ENCODE data around the gene KIF26B. TPM values are rescaled to one million over a fixed set of nuclear protein-coding genes. Genes with fewer than 3 reads are reported as not detected.

The KIF26B gene
- polyA plus RNA-seq, 1 donor from 2014 or later, result 6.3 TPM

GRCh38 chr1:245380790-245381535 lies 226.2 kb downstream of the KIF26B start:
- H3K4me3 ChIP-seq (ENCODE audit: low read length), result no peak overlapping the region
- H3F3A ChIP-seq (ENCODE audit: insufficient read depth, low read length, poor library complexity, severe bottlenecking), result no peaks in the 10 kb centered on the region
- H3K9me3 ChIP-seq (ENCODE audit: low read length), result no peaks in the 10 kb centered on the region
- no peak overlapping the region for H3K4me2 ChIP-seq (ENCODE audit: low read length)
- no peaks in the 10 kb centered on the region for H3K9me2 ChIP-seq (ENCODE audit: insufficient read depth, low read length)
- H2AFZ ChIP-seq (ENCODE audit: low read depth, low read length), result no peak overlapping the region
- no peaks in the 10 kb centered on the region for H3K27me3 ChIP-seq (ENCODE audit: insufficient read depth, low read depth, low read length)
- H3K9ac ChIP-seq (ENCODE audit: low read length), result no peak overlapping the region
- no peak for TF ChIP-seq EP300 (conservative IDR thresholded peaks at IDR 0.05; ENCODE audit: poor library complexity, severe bottlenecking)
- TF ChIP-seq SMC3 (conservative IDR thresholded peaks at IDR 0.05; ENCODE audit: poor library complexity), result no peak
- peak; percentile 26 for TF ChIP-seq CTCF (IDR thresholded peaks at IDR 0.05; ENCODE audit: poor library complexity, severe bottlenecking)
- peak; percentile 15 for TF ChIP-seq RAD21 (conservative IDR thresholded peaks at IDR 0.05)
- no peaks in the 10 kb centered on the region for H3K36me3 ChIP-seq (ENCODE audit: insufficient read depth, low read length)
- no peaks in the 10 kb centered on the region for H3K79me2 ChIP-seq (replicated peaks; ENCODE audit: insufficient read depth, low read length)
- no peak overlapping the region for H3K27ac ChIP-seq (ENCODE audit: low read length)
- no peaks in the 10 kb centered on the region for H4K20me1 ChIP-seq (ENCODE audit: insufficient read depth)

DNA sequence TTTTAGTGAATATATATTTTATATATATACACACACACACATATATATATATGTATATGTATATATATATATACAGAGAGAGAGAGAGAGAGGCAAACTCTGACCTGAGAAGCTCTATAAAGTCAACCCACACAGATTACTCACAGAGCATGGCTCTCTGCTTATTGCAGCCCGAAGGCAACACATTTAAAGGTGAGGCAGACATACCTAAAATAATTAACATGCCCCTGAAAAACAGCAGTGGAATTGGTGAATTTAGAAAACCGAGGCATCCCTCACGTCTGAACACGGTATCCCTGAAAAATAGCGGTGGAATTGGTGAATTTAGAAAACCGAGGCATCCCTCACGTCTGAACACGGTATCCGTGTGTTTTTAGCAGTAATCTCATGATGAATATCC lies 228.2 kb downstream of the KIF26B start:
- no peak overlapping the region for H3K4me2 ChIP-seq (ENCODE audit: low read length)
- no peaks in the 10 kb centered on the region for H4K20me1 ChIP-seq (ENCODE audit: insufficient read depth)
- H3F3A ChIP-seq (ENCODE audit: insufficient read depth, low read length, poor library complexity, severe bottlenecking), result no peaks in the 10 kb centered on the region
- no peaks in the 10 kb centered on the region for H3K27me3 ChIP-seq (ENCODE audit: insufficient read depth, low read depth, low read length)
- no peak overlapping the region for H2AFZ ChIP-seq (ENCODE audit: low read depth, low read length)
- no peaks in the 10 kb centered on the region for H3K36me3 ChIP-seq (ENCODE audit: insufficient read depth, low read length)
- H3K9me3 ChIP-seq (ENCODE audit: low read length), result no peaks in the 10 kb centered on the region
- no peaks in the 10 kb centered on the region for H3K9me2 ChIP-seq (ENCODE audit: insufficient read depth, low read length)
- H3K27ac ChIP-seq (ENCODE audit: low read length), result no peak overlapping the region
- no peak overlapping the region for H3K9ac ChIP-seq (ENCODE audit: low read length)
- TF ChIP-seq RAD21 (conservative IDR thresholded peaks at IDR 0.05) (no peak), TAF1 (IDR thresholded peaks at IDR 0.05; ENCODE audit: low read depth) (no peak), REST (IDR thresholded peaks at IDR 0.05; ENCODE audit: borderline replicate concordance) (no peak), CTCF (IDR thresholded peaks at IDR 0.05; ENCODE audit: poor library complexity, severe bottlenecking) (no peak), MXI1 (conservative IDR thresholded peaks at IDR 0.05; ENCODE audit: poor library complexity, severe bottlenecking) (no peak), EP300 (conservative IDR thresholded peaks at IDR 0.05; ENCODE audit: poor library complexity, severe bottlenecking) (no peak), SMC3 (conservative IDR thresholded peaks at IDR 0.05; ENCODE audit: poor library complexity) (no peak), EZH2 (IDR thresholded peaks at IDR 0.05; ENCODE audit: borderline replicate concordance, insufficient read depth, low read length, poor library complexity, severe bottlenecking) (no peak)
- H3K79me2 ChIP-seq (replicated peaks; ENCODE audit: insufficient read depth, low read length), result no peaks in the 10 kb centered on the region
- no peak overlapping the region for H3K4me3 ChIP-seq (ENCODE audit: low read length)

Data from neural cell (in vitro differentiated cells).